H1 (cell line): ENCODE results near the gene HSPBP1. TPM values are rescaled to one million over a fixed set of nuclear protein-coding genes. Genes with fewer than 3 reads are reported as not detected.

Source experiments
- POLR2AphosphoS5 ChIP-seq: IDR thresholded peaks from 2 replicates; pipeline ENCODE4 v1.6.1; 2011; ENCODE audit warnings: low read depth, low read length
- polyA plus RNA-seq, 7 experiments: library from polyadenylated mRNA; depleted of rRNA in 3 of 7; stranded (reverse) in 5 of 7; unstranded in 2 of 7; fragments of >200 nt in 5 of 7; fragments of 200-250 nt in 2 of 7; gene quantifications; 1 replicate in 5 of 7; 2 replicates in 1 of 7; 4 replicates in 1 of 7; pipeline versions ENCODE4 v1.2.1 to v1.2.3, GENCODE V29; 2011 to 2013; ENCODE audit warnings: missing spikeins in 2 of 7, mixed read lengths in 2 of 7
- total RNA-seq: library from RNA; stranded (reverse); fragmentation: NEBNext Ultra II Directional; extraction: Animal tissue kit (Norgen Biotek cat#: 25700); gene quantifications from 2 replicates; pipeline ENCODE4 v1.2.1, GENCODE V29; 2021

The HSPBP1 gene
- total and polyA plus RNA-seq, 2 of the 8 experiments (the other 6 are each of a cell fraction or from before 2014, with no cell fraction given) = 63.4 to 100 TPM

DNA sequence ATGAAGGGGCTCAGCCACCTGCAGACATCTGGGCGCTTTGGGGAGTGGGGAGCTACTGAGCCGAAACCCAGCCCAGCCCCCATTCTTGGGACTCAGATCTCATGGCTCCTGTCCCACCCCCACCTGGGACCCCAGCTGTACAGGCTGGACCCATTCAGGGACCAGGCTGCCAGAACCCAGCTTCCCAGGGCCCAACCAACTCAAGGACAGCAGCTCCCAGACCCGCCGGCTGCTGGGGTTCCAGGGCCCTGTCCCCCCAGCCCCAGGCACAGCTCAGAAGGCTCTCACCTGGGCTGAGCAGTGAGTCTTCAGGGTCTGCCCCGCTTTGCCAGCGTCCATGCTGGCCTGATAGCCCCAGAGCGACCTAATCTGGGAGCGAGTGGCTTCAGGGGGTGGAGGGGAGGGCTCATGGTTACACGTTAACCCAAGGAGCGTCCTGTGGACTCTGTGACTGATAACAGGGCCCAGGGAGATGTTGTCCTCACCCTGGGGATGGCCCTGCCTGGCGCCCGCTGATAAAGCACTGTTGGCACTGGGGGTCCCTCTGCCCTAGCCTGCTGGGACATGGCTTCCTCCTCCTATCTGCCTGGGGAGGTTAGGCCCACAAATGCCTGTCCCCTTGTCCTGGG, 51.4 kb downstream of the HSPBP1 start, which contains the start of gene TMEM86B (continued):
- TF ChIP-seq POLR2AphosphoS5 = no peak
